C1 segment of cervical spinal cord (tissue), 14 donors: ENCODE results near the gene SH3BGRL2.
"Not testable (repeated sequence)": the region's sequence is repeated elsewhere in the genome, so short reads cannot be mapped to it uniquely, and the experiment has no call there.

ENCODE experiments used
- DNase-seq, 14 donors: peaks; one replicate each; lab custom pipeline; 2025; lab: John Stamatoyannopoulos, UW

Gene SH3BGRL2

GRCh38 chr6:79614326-79615305 is 16.5 kb upstream of the SH3BGRL2 start:
- no peak for DNase-seq

- no peak for DNase-seq
Measured at GRCh38 chr6:79617518-79617941, 13.6 kb upstream of the SH3BGRL2 start.

- DNase-seq, result not testable (repeated sequence)
Measured at GRCh38 chr6:79618425-79618824, 12.7 kb upstream of the SH3BGRL2 start.

- DNase-seq, result no peak
Measured at GRCh38 chr6:79621579-79621978, 9.6 kb upstream of the SH3BGRL2 start.

- no peak for DNase-seq
Measured at GRCh38 chr6:79622364-79622763, 8.8 kb upstream of the SH3BGRL2 start.

GRCh38 chr6:79623106-79623505 is 8.0 kb upstream of the SH3BGRL2 start:
- no peak for DNase-seq

- no peak for DNase-seq
Measured at GRCh38 chr6:79625746-79626145, 5.4 kb upstream of the SH3BGRL2 start.

GRCh38 chr6:79626811-79627210 is 4.3 kb upstream of the SH3BGRL2 start:
- no peak for DNase-seq

GRCh38 chr6:79627422-79627821 is 3.7 kb upstream of the SH3BGRL2 start:
- no peak for DNase-seq

GRCh38 chr6:79628466-79629288 is 2.5 kb upstream of the SH3BGRL2 start:
- no peak for DNase-seq

- no peak for DNase-seq
Measured at GRCh38 chr6:79630380-79630882, 698 bp upstream of the SH3BGRL2 start.

- peak in 2 of 14 donors; percentile 30 to 46 for DNase-seq
Measured at GRCh38 chr6:79631693-79632172, 604 bp downstream of the SH3BGRL2 start.

- peak in 1 of 14 donors; percentile 21 for DNase-seq
Measured at GRCh38 chr6:79632580-79632979, 1.5 kb downstream of the SH3BGRL2 start.

- DNase-seq, result peak in 1 of 14 donors; percentile 29
Measured at GRCh38 chr6:79634491-79635231, 3.5 kb downstream of the SH3BGRL2 start.

- no peak for DNase-seq
Measured at GRCh38 chr6:79635232-79635543, 4.1 kb downstream of the SH3BGRL2 start.

GRCh38 chr6:79636673-79637072 is 5.5 kb downstream of the SH3BGRL2 start:
- DNase-seq, result no peak

GRCh38 chr6:79640146-79641111 is 9.3 kb downstream of the SH3BGRL2 start:
- DNase-seq, result no peak

- no peak for DNase-seq
Measured at GRCh38 chr6:79646006-79646405, 14.9 kb downstream of the SH3BGRL2 start.

- no peak for DNase-seq
Measured at GRCh38 chr6:79646561-79646960, 15.4 kb downstream of the SH3BGRL2 start.

- no peak for DNase-seq
Measured at GRCh38 chr6:79647741-79648140, 16.6 kb downstream of the SH3BGRL2 start.
